ENCODE measurements around the gene TDRD10.

DNA sequence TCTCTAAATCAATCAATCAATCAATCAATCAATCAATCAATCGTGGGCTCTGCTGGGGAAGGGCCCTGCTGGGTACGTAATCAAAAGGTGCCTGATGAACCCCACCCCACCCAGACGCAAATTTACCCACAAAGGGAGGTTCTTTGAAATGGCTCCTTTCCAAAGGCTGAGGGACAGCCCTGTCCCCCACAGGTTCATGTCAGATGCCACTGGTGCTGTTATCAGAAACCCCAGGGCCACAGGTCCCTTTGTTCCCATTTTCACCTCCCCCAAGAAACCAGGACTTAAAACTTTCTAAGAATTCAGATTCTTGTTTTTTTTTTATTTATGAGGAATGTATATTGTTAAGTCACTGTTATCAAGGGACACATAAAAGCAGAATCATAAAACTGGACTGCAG is 79.7 kb downstream of the TDRD10 start:
- no peak for TF ChIP-seq TAF1 (conservative IDR thresholded peaks at IDR 0.05)
- TF ChIP-seq, protein P1, sequence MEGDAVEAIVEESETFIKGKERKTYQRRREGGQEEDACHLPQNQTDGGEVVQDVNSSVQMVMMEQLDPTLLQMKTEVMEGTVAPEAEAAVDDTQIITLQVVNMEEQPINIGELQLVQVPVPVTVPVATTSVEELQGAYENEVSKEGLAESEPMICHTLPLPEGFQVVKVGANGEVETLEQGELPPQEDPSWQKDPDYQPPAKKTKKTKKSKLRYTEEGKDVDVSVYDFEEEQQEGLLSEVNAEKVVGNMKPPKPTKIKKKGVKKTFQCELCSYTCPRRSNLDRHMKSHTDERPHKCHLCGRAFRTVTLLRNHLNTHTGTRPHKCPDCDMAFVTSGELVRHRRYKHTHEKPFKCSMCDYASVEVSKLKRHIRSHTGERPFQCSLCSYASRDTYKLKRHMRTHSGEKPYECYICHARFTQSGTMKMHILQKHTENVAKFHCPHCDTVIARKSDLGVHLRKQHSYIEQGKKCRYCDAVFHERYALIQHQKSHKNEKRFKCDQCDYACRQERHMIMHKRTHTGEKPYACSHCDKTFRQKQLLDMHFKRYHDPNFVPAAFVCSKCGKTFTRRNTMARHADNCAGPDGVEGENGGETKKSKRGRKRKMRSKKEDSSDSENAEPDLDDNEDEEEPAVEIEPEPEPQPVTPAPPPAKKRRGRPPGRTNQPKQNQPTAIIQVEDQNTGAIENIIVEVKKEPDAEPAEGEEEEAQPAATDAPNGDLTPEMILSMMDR (IDR thresholded peaks at IDR 0.05; ENCODE audit: low read depth, low read length, missing input control): no peak

Data from liver (tissue), 3 donors.